Measurements from ENCODE around the gene PPM1K. TPM values are rescaled to one million over a fixed set of nuclear protein-coding genes. Genes with fewer than 3 reads are reported as not detected.

The PPM1K gene
- total and polyA plus RNA-seq, 9 of the 15 experiments (the other 6 are each of a cell fraction or from before 2014, with no cell fraction given): 8.2 to 18.0 (median 10.5) TPM

DNA sequence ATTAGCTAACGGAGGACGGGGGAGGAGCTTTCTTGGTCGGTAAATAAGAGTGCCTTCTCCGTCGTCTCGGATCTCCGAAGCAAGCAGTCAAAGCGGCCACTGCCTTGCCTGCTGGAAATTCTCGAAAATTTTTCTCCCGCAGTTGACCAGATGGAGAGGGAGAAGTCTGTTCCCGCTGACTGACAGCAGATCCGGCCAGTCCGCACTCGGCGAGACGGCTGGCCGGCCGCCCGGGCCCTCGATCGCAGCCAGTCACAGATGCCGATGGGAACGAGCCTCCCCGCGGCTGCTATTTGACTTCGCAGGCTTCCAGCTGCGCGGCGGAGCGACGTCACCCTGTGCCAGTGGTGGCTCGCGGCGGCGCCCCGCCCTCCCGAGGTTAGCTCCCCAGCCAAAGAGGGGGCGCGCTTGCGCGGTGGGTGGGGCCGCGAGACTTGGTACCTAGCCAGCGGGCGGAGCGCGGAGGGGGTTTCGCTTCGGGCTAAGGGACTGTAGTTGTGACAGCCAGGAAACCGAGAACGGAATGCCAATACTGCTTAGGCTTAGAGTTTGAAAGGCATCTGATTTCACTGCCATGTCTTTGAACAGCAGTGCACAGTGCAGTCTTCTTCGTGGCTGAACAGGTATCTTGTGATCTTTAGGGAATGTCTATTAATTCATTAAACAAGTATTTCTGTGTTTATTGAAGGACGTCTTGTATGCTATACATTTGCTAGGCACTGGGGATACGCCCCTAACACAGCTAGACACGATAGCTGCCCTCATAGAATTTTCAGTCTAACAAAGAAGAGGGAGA lies at the start of gene PPM1K (continued):
- TF ChIP-seq, protein P1, sequence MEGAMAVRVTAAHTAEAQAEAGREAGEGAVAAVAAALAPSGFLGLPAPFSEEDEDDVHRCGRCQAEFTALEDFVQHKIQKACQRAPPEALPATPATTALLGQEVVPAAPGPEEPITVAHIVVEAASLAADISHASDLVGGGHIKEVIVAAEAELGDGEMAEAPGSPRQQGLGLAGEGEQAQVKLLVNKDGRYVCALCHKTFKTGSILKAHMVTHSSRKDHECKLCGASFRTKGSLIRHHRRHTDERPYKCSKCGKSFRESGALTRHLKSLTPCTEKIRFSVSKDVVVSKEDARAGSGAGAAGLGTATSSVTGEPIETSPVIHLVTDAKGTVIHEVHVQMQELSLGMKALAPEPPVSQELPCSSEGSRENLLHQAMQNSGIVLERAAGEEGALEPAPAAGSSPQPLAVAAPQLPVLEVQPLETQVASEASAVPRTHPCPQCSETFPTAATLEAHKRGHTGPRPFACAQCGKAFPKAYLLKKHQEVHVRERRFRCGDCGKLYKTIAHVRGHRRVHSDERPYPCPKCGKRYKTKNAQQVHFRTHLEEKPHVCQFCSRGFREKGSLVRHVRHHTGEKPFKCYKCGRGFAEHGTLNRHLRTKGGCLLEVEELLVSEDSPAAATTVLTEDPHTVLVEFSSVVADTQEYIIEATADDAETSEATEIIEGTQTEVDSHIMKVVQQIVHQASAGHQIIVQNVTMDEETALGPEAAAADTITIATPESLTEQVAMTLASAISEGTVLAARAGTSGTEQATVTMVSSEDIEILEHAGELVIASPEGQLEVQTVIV (CRISPR knock-in tag; IDR thresholded peaks at IDR 0.05; ENCODE audit: borderline replicate concordance): no peak
- TF ChIP-seq ZNF408 (CRISPR knock-in tag; IDR thresholded peaks at IDR 0.05; ENCODE audit: low read depth) (no peak), SMARCA4 (IDR thresholded peaks at IDR 0.05) (no peak; the same call in 1 of the 2 replicates), RFX5 (IDR thresholded peaks at IDR 0.05; ENCODE audit: low read depth, low read length) (no peak), SMAD2 (IDR thresholded peaks at IDR 0.05; ENCODE audit: low read depth, low read length) (no peak), SMARCB1 (IDR thresholded peaks at IDR 0.05; ENCODE audit: insufficient read length, low read depth) (no peak), SMAD4 (CRISPR knock-in tag; conservative IDR thresholded peaks at IDR 0.05) (no peak; the same call in 1 of the 2 replicates), BRD9 (IDR thresholded peaks at IDR 0.05; ENCODE audit: low read depth, partially characterized antibody) (no peak), GATA2 (CRISPR knock-in tag; IDR thresholded peaks at IDR 0.05) (no peak), ZNF184 (CRISPR knock-in tag; IDR thresholded peaks at IDR 0.05) (no peak), KAT2B (IDR thresholded peaks at IDR 0.05; ENCODE audit: low read depth, low read length) (no peak), ZNF436 (CRISPR knock-in tag; IDR thresholded peaks at IDR 0.05) (no peak), ZNF589 (CRISPR knock-in tag; IDR thresholded peaks at IDR 0.05; ENCODE audit: low read depth) (no peak)
- TF ChIP-seq, protein P2, sequence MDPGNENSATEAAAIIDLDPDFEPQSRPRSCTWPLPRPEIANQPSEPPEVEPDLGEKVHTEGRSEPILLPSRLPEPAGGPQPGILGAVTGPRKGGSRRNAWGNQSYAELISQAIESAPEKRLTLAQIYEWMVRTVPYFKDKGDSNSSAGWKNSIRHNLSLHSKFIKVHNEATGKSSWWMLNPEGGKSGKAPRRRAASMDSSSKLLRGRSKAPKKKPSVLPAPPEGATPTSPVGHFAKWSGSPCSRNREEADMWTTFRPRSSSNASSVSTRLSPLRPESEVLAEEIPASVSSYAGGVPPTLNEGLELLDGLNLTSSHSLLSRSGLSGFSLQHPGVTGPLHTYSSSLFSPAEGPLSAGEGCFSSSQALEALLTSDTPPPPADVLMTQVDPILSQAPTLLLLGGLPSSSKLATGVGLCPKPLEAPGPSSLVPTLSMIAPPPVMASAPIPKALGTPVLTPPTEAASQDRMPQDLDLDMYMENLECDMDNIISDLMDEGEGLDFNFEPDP (CRISPR knock-in tag; IDR thresholded peaks at IDR 0.05): no peak
- TF ChIP-seq, protein P3, sequence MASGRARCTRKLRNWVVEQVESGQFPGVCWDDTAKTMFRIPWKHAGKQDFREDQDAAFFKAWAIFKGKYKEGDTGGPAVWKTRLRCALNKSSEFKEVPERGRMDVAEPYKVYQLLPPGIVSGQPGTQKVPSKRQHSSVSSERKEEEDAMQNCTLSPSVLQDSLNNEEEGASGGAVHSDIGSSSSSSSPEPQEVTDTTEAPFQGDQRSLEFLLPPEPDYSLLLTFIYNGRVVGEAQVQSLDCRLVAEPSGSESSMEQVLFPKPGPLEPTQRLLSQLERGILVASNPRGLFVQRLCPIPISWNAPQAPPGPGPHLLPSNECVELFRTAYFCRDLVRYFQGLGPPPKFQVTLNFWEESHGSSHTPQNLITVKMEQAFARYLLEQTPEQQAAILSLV (tag; IDR thresholded peaks at IDR 0.05): no peak
- TF ChIP-seq, protein P4, sequence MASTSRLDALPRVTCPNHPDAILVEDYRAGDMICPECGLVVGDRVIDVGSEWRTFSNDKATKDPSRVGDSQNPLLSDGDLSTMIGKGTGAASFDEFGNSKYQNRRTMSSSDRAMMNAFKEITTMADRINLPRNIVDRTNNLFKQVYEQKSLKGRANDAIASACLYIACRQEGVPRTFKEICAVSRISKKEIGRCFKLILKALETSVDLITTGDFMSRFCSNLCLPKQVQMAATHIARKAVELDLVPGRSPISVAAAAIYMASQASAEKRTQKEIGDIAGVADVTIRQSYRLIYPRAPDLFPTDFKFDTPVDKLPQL (IDR thresholded peaks at IDR 0.05; ENCODE audit: extremely low read depth, insufficient read length): no peak
- TF ChIP-seq, protein P5, sequence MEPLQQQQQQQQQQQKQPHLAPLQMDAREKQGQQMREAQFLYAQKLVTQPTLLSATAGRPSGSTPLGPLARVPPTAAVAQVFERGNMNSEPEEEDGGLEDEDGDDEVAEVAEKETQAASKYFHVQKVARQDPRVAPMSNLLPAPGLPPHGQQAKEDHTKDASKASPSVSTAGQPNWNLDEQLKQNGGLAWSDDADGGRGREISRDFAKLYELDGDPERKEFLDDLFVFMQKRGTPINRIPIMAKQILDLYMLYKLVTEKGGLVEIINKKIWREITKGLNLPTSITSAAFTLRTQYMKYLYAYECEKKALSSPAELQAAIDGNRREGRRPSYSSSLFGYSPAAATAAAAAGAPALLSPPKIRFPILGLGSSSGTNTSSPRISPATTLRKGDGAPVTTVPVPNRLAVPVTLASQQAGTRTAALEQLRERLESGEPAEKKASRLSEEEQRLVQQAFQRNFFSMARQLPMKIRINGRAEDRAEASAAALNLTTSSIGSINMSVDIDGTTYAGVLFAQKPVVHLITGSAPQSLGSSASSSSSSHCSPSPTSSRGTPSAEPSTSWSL (CRISPR knock-in tag; IDR thresholded peaks at IDR 0.05; ENCODE audit: borderline replicate concordance): no peak
